ENCODE data around the gene GTF3C2. TPM values are rescaled to one million over a fixed set of nuclear protein-coding genes. Genes with fewer than 3 reads are reported as not detected.

The GTF3C2 gene
- total RNA-seq, 5 donors from 2014 or later (not counting 1 experiment from before 2014, with no cell fraction given) = 69.8 to 89.9 (median 82.1) TPM

DNA sequence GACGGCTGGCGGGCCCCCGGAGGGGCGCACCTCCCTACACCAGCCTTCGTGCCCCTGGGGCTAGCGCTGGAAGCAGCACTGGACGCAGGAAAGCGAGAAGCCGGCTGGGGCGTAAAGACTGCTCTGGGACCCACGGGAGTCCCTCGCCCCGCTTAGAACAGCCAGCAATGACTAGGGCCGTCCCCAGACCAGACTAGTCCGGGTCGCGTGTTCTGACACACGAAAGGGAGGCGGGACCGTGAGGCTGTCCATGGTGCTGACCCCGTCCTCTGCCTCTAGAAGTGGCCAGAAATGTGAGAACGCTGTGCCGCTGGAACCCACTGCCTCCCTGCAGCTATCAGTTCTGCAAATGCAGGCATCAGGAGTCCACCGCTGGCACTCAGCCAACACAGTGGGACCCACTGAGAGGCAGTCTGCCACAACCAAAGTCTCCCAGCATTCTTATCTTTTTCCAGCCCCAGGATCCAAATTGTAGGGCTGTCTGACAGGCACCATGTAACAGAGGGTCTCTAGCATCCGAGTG, 48.1 kb downstream of the GTF3C2 start, which contains the start of gene UCN:
TSS of gene UCN (minus strand) at position 87 of the 523 bp plus-strand sequence. CDS start 550 bp downstream, outside the sequence.
- peaks cover 25% of the 10 kb centered on the region for H3K36me3 Mint-ChIP-seq
- H3K4me1 ChIP-seq (ENCODE audit: control insufficient read depth in 1 of 2, extremely low read depth in 1 of 2, insufficient read depth in 2 of 2, low read length in 2 of 2) = peaks cover 0 to 19% of the 10 kb centered on the region in 2 experiments
- peaks cover 14 to 25% of the 10 kb centered on the region in 2 donors for H3K27me3 Mint-ChIP-seq
- ChIA-PET POLR2A (no interaction called here), CTCF (interaction anchor here in 1 of 2 donors (0.6 kb wide), 1 partner anchor 29 kb away, joined by 3 read pairs; no protein-coding TSS in a partner anchor)
- ATAC-seq (replicated peaks in 1 of 4) = no peak
- WGBS (ENCODE audit: insufficient coverage) = 95% methylated on average over 25 of the region's 25 CpGs
- H3K9me3 ChIP-seq = no peaks in the 10 kb centered on the region
- H3K9me3 Mint-ChIP-seq = no peaks in the 10 kb centered on the region
- H3K27me3 ChIP-seq (replicated peaks in 1 of 2; ENCODE audit: control insufficient read depth in 2 of 2, extremely low read depth in 1 of 2, insufficient read depth in 2 of 2, low read length in 1 of 2) = peaks cover 2 to 39% of the 10 kb centered on the region in 2 experiments
- peak within 1 kb of the TSS in 1 of 2 donors; percentile 17 for H3K4me3 ChIP-seq (ENCODE audit: control insufficient read depth in 1 of 2, extremely low read depth in 1 of 2, low read length in 1 of 2)
- peak in 1 of 35 experiments; percentile 7 for DNase-seq
- peaks cover 0 to 11% (median 4%) of the 10 kb centered on the region in 3 donors for H3K4me1 Mint-ChIP-seq
- H3K27ac Mint-ChIP-seq = no peak within 1 kb of the TSS
- peak within 1 kb of the TSS in 2 of 3 donors; percentile 36 to 71 for H3K4me3 Mint-ChIP-seq
- peaks cover 5 to 13% of the 10 kb centered on the region in 2 donors for H3K36me3 ChIP-seq (ENCODE audit: control insufficient read depth in 2 of 2, extremely low read depth in 1 of 2, insufficient read depth in 1 of 2, low read length in 1 of 2)
- H3K27ac ChIP-seq (ENCODE audit: low read length) = no peak within 1 kb of the TSS

- CTCF ChIA-PET = interaction anchor here in 1 of 2 donors (0.6 kb wide), 1 partner anchor 28 kb away, joined by 3 read pairs; no protein-coding TSS in a partner anchor
- H3K27me3 ChIP-seq (replicated peaks in 1 of 2; ENCODE audit: control insufficient read depth in 2 of 2, extremely low read depth in 1 of 2, insufficient read depth in 2 of 2, low read length in 1 of 2) = peaks cover 2 to 39% of the 10 kb centered on the region in 2 experiments
- 50% methylated on average over 69 of the region's 75 CpGs for WGBS (ENCODE audit: insufficient coverage)
- peaks cover 5 to 14% (median 7%) of the 10 kb centered on the region in 3 donors for H3K4me1 Mint-ChIP-seq
- peaks cover 23% of the 10 kb centered on the region for H3K36me3 Mint-ChIP-seq
- peak overlapping the region in 2 of 3 donors; percentile 36 to 71 for H3K4me3 Mint-ChIP-seq
- no peak overlapping the region for H3K27ac ChIP-seq (ENCODE audit: low read length)
- H3K4me3 ChIP-seq (ENCODE audit: control insufficient read depth in 1 of 2, extremely low read depth in 1 of 2, low read length in 1 of 2) = peak overlapping the region in 1 of 2 donors; percentile 17
- H3K27me3 Mint-ChIP-seq = peaks cover 14 to 25% of the 10 kb centered on the region in 2 donors
- H3K4me1 ChIP-seq (ENCODE audit: control insufficient read depth in 1 of 2, extremely low read depth in 1 of 2, insufficient read depth in 2 of 2, low read length in 2 of 2) = peaks cover 0 to 23% of the 10 kb centered on the region in 2 experiments
- H3K9me3 Mint-ChIP-seq = no peaks in the 10 kb centered on the region
- POLR2A ChIA-PET = no interaction called here
- DNase-seq (no peak), ATAC-seq (replicated peaks in 1 of 4) (no peak)
- H3K36me3 ChIP-seq (ENCODE audit: control insufficient read depth in 2 of 2, extremely low read depth in 1 of 2, insufficient read depth in 1 of 2, low read length in 1 of 2) = peaks cover 5 to 13% of the 10 kb centered on the region in 2 donors
- no peaks in the 10 kb centered on the region for H3K9me3 ChIP-seq
- no peak overlapping the region for H3K27ac Mint-ChIP-seq
These were observed 48.8 kb downstream of the GTF3C2 start for GRCh38 chr2:27307545-27308358.

GRCh38 chr2:27307287-27307544, 49.3 kb downstream of the GTF3C2 start:
- WGBS (ENCODE audit: insufficient coverage) = 20% methylated on average over 13 of the region's 14 CpGs
- no peak for DNase-seq
- no peak overlapping the region for H3K27ac Mint-ChIP-seq
- no peaks in the 10 kb centered on the region for H3K9me3 Mint-ChIP-seq
- H3K27ac ChIP-seq (ENCODE audit: low read length) = no peak overlapping the region
- peaks cover 14 to 25% of the 10 kb centered on the region in 2 donors for H3K27me3 Mint-ChIP-seq
- peaks cover 6 to 15% (median 7%) of the 10 kb centered on the region in 3 donors for H3K4me1 Mint-ChIP-seq
- peak overlapping the region in 1 of 2 donors; percentile 17 for H3K4me3 ChIP-seq (ENCODE audit: control insufficient read depth in 1 of 2, extremely low read depth in 1 of 2, low read length in 1 of 2)
- H3K4me1 ChIP-seq (ENCODE audit: control insufficient read depth in 1 of 2, extremely low read depth in 1 of 2, insufficient read depth in 2 of 2, low read length in 2 of 2) = peaks cover 0 to 22% of the 10 kb centered on the region in 2 experiments
- H3K9me3 ChIP-seq = no peaks in the 10 kb centered on the region
- CTCF ChIA-PET = no interaction called here
- H3K27me3 ChIP-seq (replicated peaks in 1 of 2; ENCODE audit: control insufficient read depth in 2 of 2, extremely low read depth in 1 of 2, insufficient read depth in 2 of 2, low read length in 1 of 2) = peaks cover 2 to 39% of the 10 kb centered on the region in 2 experiments
- peak overlapping the region in 2 of 3 donors; percentile 36 to 71 for H3K4me3 Mint-ChIP-seq
- H3K36me3 Mint-ChIP-seq = peaks cover 18% of the 10 kb centered on the region
- no peak for ATAC-seq (replicated peaks in 1 of 4)
- peaks cover 5 to 13% of the 10 kb centered on the region in 2 donors for H3K36me3 ChIP-seq (ENCODE audit: control insufficient read depth in 2 of 2, extremely low read depth in 1 of 2, insufficient read depth in 1 of 2, low read length in 1 of 2)
- POLR2A ChIA-PET = no interaction called here

- Mint-ChIP-seq H3K9me3 (no peaks in the 10 kb centered on the region), H3K27me3 (peaks cover 14 to 25% of the 10 kb centered on the region in 2 donors), H3K27ac (no peak overlapping the region), H3K4me3 (peak overlapping the region; percentile 21 to 71 (median 56)), H3K4me1 (peaks cover 6 to 15% (median 7%) of the 10 kb centered on the region in 3 donors), H3K36me3 (peaks cover 14% of the 10 kb centered on the region)
- Histone ChIP-seq H3K27me3 (replicated peaks in 1 of 2; ENCODE audit: control insufficient read depth in 2 of 2, extremely low read depth in 1 of 2, insufficient read depth in 2 of 2, low read length in 1 of 2) (peaks cover 2 to 39% of the 10 kb centered on the region in 2 experiments), H3K36me3 (ENCODE audit: control insufficient read depth in 2 of 2, extremely low read depth in 1 of 2, insufficient read depth in 1 of 2, low read length in 1 of 2) (peaks cover 5 to 13% of the 10 kb centered on the region in 2 donors), H3K4me3 (ENCODE audit: control insufficient read depth in 1 of 2, extremely low read depth in 1 of 2, low read length in 1 of 2) (peak overlapping the region; percentile 32 to 53), H3K4me1 (ENCODE audit: control insufficient read depth in 1 of 2, extremely low read depth in 1 of 2, insufficient read depth in 2 of 2, low read length in 2 of 2) (peaks cover 0 to 22% of the 10 kb centered on the region in 2 experiments), H3K9me3 (no peaks in the 10 kb centered on the region), H3K27ac (ENCODE audit: low read length) (no peak overlapping the region)
- 7% methylated on average over 48 of the region's 51 CpGs for WGBS (ENCODE audit: insufficient coverage)
- DNase-seq = peak in 18 of 35 experiments; percentile 5 to 43 (median 24)
- CTCF ChIA-PET = no interaction called here
- ATAC-seq (replicated peaks in 1 of 4) = peak; percentile 39 to 66 (median 46)
- POLR2A ChIA-PET = no interaction called here
These were observed 49.8 kb downstream of the GTF3C2 start for GRCh38 chr2:27306573-27307286.

- CTCF ChIA-PET = no interaction called here
- peak in 1 of 4 experiments; percentile 6 for ATAC-seq (replicated peaks in 1 of 4)
- peaks cover 8% of the 10 kb centered on the region for H3K36me3 Mint-ChIP-seq
- peaks cover 14 to 25% of the 10 kb centered on the region in 2 donors for H3K27me3 Mint-ChIP-seq
- peak overlapping the region in 1 of 2 donors; percentile 32 for H3K4me3 ChIP-seq (ENCODE audit: control insufficient read depth in 1 of 2, extremely low read depth in 1 of 2, low read length in 1 of 2)
- H3K36me3 ChIP-seq (ENCODE audit: control insufficient read depth in 2 of 2, extremely low read depth in 1 of 2, insufficient read depth in 1 of 2, low read length in 1 of 2) = peaks cover under 1 to 8% of the 10 kb centered on the region in 2 donors
- H3K9me3 ChIP-seq = no peaks in the 10 kb centered on the region
- POLR2A ChIA-PET = no interaction called here
- peaks cover 2 to 39% of the 10 kb centered on the region in 2 experiments for H3K27me3 ChIP-seq (replicated peaks in 1 of 2; ENCODE audit: control insufficient read depth in 2 of 2, extremely low read depth in 1 of 2, insufficient read depth in 2 of 2, low read length in 1 of 2)
- peak overlapping the region in 1 of 3 donors; percentile 71 for H3K4me3 Mint-ChIP-seq
- no peaks in the 10 kb centered on the region for H3K9me3 Mint-ChIP-seq
- WGBS (ENCODE audit: insufficient coverage) = 46% methylated on average over 26 of the region's 26 CpGs
- peaks cover 0 to 22% of the 10 kb centered on the region in 2 experiments for H3K4me1 ChIP-seq (ENCODE audit: control insufficient read depth in 1 of 2, extremely low read depth in 1 of 2, insufficient read depth in 2 of 2, low read length in 2 of 2)
- DNase-seq = no peak
- H3K27ac ChIP-seq (ENCODE audit: low read length) = no peak overlapping the region
- H3K4me1 Mint-ChIP-seq = peaks cover 6 to 15% (median 7%) of the 10 kb centered on the region in 3 donors
- no peak overlapping the region for H3K27ac Mint-ChIP-seq
These were observed 50.4 kb downstream of the GTF3C2 start for GRCh38 chr2:27306136-27306535.

GRCh38 chr2:27305516-27305915, 51.0 kb downstream of the GTF3C2 start:
- Histone ChIP-seq H3K27me3 (replicated peaks in 1 of 2; ENCODE audit: control insufficient read depth in 2 of 2, extremely low read depth in 1 of 2, insufficient read depth in 2 of 2, low read length in 1 of 2) (peaks cover 2 to 39% of the 10 kb centered on the region in 2 experiments), H3K27ac (ENCODE audit: low read length) (no peak overlapping the region), H3K9me3 (no peaks in the 10 kb centered on the region), H3K4me1 (ENCODE audit: control insufficient read depth in 1 of 2, extremely low read depth in 1 of 2, insufficient read depth in 2 of 2, low read length in 2 of 2) (peaks cover 0 to 22% of the 10 kb centered on the region in 2 experiments), H3K4me3 (ENCODE audit: control insufficient read depth in 1 of 2, extremely low read depth in 1 of 2, low read length in 1 of 2) (no peak overlapping the region), H3K36me3 (ENCODE audit: control insufficient read depth in 2 of 2, extremely low read depth in 1 of 2, insufficient read depth in 1 of 2, low read length in 1 of 2) (peaks cover 0 to 4% of the 10 kb centered on the region in 2 donors)
- Mint-ChIP-seq H3K36me3 (peaks cover 7% of the 10 kb centered on the region), H3K4me3 (peak overlapping the region in 1 of 3 donors; percentile 71), H3K9me3 (no peaks in the 10 kb centered on the region), H3K4me1 (peaks cover 6 to 15% (median 7%) of the 10 kb centered on the region in 3 donors), H3K27me3 (peaks cover 14 to 25% of the 10 kb centered on the region in 2 donors), H3K27ac (no peak overlapping the region)
- ATAC-seq (replicated peaks in 1 of 4) (no peak), DNase-seq (no peak)
- 98% methylated on average over 15 of the region's 16 CpGs for WGBS (ENCODE audit: insufficient coverage)
- POLR2A ChIA-PET = no interaction called here
- CTCF ChIA-PET = interaction anchor here in 1 of 2 donors (1.1 kb wide), 1 partner anchor 342 kb away, joined by 3 read pairs; no protein-coding TSS in a partner anchor
